ENCODE data around the gene DNAH6.

DNA sequence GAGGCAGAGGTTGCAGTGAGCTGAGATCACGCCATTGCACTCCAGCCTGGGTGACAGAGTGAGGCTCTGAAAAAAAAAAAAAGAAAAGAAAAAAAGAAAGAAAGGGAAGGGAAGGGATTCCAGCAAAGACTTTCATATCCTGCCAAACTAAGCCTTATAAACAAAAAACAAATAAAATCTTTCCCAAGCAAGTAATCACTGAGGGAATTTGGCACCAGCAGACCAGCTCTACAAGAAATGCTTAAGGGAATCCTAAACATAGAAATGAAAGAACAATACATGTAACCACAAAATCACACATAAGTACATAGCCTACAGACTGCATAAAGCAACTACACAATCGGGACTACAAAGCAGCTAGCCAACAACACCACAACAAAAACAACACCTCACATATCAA, 285.5 kb downstream of the DNAH6 start:
- TF ChIP-seq PPARA (CRISPR knock-in tag; IDR thresholded peaks at IDR 0.05; ENCODE audit: borderline replicate concordance): no peak
- no peak for TF ChIP-seq SNAI2 (CRISPR knock-in tag; IDR thresholded peaks at IDR 0.05)
- no peak for TF ChIP-seq CSDC2 (CRISPR knock-in tag; IDR thresholded peaks at IDR 0.05)
- TF ChIP-seq, protein P1, sequence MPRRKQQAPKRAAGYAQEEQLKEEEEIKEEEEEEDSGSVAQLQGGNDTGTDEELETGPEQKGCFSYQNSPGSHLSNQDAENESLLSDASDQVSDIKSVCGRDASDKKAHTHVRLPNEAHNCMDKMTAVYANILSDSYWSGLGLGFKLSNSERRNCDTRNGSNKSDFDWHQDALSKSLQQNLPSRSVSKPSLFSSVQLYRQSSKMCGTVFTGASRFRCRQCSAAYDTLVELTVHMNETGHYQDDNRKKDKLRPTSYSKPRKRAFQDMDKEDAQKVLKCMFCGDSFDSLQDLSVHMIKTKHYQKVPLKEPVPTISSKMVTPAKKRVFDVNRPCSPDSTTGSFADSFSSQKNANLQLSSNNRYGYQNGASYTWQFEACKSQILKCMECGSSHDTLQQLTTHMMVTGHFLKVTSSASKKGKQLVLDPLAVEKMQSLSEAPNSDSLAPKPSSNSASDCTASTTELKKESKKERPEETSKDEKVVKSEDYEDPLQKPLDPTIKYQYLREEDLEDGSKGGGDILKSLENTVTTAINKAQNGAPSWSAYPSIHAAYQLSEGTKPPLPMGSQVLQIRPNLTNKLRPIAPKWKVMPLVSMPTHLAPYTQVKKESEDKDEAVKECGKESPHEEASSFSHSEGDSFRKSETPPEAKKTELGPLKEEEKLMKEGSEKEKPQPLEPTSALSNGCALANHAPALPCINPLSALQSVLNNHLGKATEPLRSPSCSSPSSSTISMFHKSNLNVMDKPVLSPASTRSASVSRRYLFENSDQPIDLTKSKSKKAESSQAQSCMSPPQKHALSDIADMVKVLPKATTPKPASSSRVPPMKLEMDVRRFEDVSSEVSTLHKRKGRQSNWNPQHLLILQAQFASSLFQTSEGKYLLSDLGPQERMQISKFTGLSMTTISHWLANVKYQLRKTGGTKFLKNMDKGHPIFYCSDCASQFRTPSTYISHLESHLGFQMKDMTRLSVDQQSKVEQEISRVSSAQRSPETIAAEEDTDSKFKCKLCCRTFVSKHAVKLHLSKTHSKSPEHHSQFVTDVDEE (CRISPR knock-in tag; IDR thresholded peaks at IDR 0.05): no peak
- TF ChIP-seq, protein P2, sequence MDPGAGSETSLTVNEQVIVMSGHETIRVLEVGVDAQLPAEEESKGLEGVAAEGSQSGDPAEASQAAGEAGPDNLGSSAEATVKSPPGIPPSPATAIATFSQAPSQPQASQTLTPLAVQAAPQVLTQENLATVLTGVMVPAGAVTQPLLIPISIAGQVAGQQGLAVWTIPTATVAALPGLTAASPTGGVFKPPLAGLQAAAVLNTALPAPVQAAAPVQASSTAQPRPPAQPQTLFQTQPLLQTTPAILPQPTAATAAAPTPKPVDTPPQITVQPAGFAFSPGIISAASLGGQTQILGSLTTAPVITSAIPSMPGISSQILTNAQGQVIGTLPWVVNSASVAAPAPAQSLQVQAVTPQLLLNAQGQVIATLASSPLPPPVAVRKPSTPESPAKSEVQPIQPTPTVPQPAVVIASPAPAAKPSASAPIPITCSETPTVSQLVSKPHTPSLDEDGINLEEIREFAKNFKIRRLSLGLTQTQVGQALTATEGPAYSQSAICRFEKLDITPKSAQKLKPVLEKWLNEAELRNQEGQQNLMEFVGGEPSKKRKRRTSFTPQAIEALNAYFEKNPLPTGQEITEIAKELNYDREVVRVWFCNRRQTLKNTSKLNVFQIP (CRISPR knock-in tag; IDR thresholded peaks at IDR 0.05; ENCODE audit: borderline replicate concordance, low read depth): no peak

Data from SK-N-SH treated with all-trans-retinoic acid at 6 μM for 48 hours (cell line).